Left colon (tissue), 2 donors: ENCODE results near the gene ZNF19. TPM values are rescaled to one million over a fixed set of nuclear protein-coding genes. Genes with fewer than 3 reads are reported as not detected.
A peak's percentile ranks its signal among the peaks of the same experiment; 100 is the strongest.

Experiments
- ATAC-seq: fragments of 200-7000 bp; cut with Tn5 transposase; one replicate; pipeline ENCODE4 v1.9.1; 2020; ENCODE audit warnings: mild to moderate bottlenecking, moderate library complexity
- DNase-seq, 2 donors: peaks; one replicate each; pipeline ENCODE4 v3.0.0-alpha.2; 2020
- intact Hi-C, 2 donors: fragments of 100-400 bp; cut with DNase I in 1 of 2; cut with micrococcal nuclease in 1 of 2; formaldehyde crosslinking; loops; one replicate each; pipeline versions ENCODE4 v1.11.2 to v1.14.0; 2022; cut with DNase I, micrococcal nuclease
- total RNA-seq, 2 donors: library from RNA; stranded (reverse); fragmentation: NEBNext Ultra II Directional; extraction: Animal tissue kit (Norgen Biotek cat#: 25700); gene quantifications; one replicate each; pipeline ENCODE4 v1.2.1, GENCODE V29; 2021
- donor health status: DM: no; HTN: no; CAD: no.
- donor health status: DM: yes; HTN: yes; CAD: no.

Gene ZNF19
- total RNA-seq, 2 donors from 2014 or later = 8.3 to 9.8 TPM

DNA sequence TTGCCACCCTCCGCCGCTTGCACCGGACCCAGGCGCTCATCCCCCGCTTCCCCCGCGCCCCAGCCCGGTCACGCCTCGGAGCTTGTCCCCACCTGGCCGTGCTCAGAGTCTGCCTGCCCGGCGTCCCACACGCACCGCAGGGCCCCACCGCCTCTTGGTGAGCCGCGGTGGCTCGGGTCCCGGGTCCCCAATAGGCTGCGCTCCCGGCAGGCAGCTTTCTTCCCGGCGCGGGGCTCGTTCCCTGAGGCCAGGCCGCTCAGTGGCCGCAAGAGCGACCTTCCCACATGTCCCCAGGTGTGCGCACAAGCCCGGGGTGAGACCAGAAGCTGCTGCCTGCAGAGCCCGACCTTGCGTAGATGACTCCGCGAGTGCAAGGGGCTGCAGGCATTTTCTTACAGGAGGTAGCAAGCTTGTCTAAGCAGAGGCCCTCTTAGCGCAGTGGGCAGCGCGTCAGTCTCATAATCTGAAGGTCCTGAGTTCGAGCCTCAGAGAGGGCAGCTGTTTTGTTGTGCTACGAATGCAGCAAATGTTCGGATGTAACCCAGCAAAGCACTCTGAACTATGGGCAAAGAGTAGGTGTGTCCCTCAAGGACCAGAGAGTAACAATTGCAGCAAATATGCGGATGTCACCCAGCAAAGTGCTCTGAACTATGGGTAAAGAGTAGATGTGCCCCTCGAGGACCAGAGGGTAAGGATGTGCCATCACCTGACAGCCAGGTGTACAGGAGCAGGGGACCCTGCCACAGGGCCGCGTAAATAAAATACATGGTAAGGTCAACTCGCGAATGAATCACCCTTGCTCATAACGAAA lies 62.9 kb downstream of the ZNF19 start:
- ATAC-seq = peak; percentile 17
- intact Hi-C loops = no loop called here
- no peak for DNase-seq

DNA sequence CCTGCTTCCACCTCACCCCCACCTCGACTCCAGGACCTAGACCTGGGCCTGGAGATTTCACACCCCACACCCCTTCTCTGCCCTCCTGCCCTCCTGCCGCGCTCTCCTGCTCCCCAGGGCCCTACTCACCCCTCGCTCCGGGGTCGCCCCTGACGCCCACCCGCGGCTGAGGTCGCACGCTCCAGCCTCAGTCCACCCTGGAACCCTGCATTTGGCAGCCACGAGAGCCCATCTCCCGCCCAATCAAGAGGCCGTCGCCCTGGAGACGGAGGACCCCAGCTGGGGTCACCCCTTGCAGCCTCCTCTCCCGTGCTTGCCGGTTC lies 63.4 kb downstream of the ZNF19 start:
- intact Hi-C loops = no loop called here
- ATAC-seq (no peak), DNase-seq (no peak)

DNA sequence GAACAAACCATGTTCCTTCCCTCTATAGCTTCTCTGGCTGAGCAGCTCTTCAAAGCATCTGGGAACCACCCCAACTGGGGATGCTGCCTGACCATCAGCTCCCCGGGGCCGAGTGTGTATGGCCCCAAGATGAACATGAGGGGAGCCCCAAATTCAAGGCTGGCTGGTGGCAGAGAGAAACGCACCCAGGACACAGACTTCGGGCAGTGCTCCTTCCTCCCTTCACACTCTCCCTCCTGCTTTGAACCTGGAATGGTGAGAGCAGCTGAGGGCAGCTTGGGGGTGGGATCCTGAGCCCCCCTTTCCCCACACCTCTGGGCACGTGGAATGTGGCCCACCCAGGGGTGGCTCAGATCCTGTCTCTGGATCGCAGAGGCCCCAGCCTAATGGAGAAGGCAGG lies 64.5 kb downstream of the ZNF19 start:
- DNase-seq (no peak), ATAC-seq (no peak)
- intact Hi-C loops = no loop called here

DNA sequence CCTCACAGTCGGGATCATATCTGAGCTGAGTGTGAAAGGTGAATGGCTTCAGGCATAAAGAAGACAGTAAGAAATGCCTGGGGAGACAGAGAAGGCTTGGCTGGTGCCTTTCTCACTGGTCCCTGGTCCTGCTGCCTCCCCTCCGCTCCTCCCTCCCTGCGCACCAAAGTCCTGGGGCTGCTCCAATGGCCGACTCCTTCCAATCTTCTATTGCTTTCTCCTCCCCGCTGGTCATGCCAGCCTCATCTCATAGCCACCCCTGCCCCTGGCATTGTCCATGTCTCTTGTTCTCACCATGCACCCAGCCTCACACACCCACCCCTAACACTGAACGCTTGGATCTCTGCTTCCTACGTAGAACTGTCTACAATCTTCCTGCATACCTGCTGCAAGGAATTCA lies 65.3 kb downstream of the ZNF19 start:
- intact Hi-C loops = no loop called here
- ATAC-seq (no peak), DNase-seq (no peak)

Other genes with a start within 250 kb of the ZNF19 start
- gene CMTR2, start 199.9 kb downstream of the ZNF19 start, total RNA-seq = 10 to 100 TPM; 17.7 to 21.8 TPM
- gene CALB2, start 130.6 kb downstream of the ZNF19 start, total RNA-seq = 1 to 10 TPM; 4.4 to 6.6 TPM
- gene TLE7, start 47.3 kb downstream of the ZNF19 start, total RNA-seq = not detected
- 1 to 10 TPM; 6.4 to 7.2 TPM for gene ZNF23, start 27.1 kb downstream of the ZNF19 start, total RNA-seq
- gene CHST4, start 37.1 kb upstream of the ZNF19 start, total RNA-seq = not detected
- 1 to 10 TPM in 1 of 2 donors, under 1 TPM in 1; 0.67 to 2.1 TPM for gene TAT, start 87.8 kb upstream of the ZNF19 start, total RNA-seq
- 100 to 1,000 TPM in 1 of 2 donors, 10 to 100 TPM in 1; 69.7 to 112 TPM for gene MARVELD3, start 136.9 kb upstream of the ZNF19 start, total RNA-seq
- gene PHLPP2, start 235.4 kb upstream of the ZNF19 start, total RNA-seq = 10 to 100 TPM; 40.1 to 78.5 TPM